IMR-90 (cell line): ENCODE results near the gene RAPGEF3.

ENCODE experiments used
- MAZ ChIP-seq: IDR thresholded peaks from 2 replicates; pipeline ENCODE4 v1.6.1; 2012; ENCODE audit warnings: low read depth, mild to moderate bottlenecking, low read length, improper control_type of control experiment, moderate library complexity, borderline replicate concordance
- POLR2A ChIP-seq: IDR thresholded peaks from 2 replicates; pipeline ENCODE4 v1.6.1; 2012; ENCODE audit warnings: mild to moderate bottlenecking, low read depth, low read length
- RAD21 ChIP-seq: IDR thresholded peaks from 2 replicates; pipeline ENCODE4 v1.6.1; 2012; ENCODE audit warnings: low read length, improper control_type of control experiment
- TF ChIP-seq, protein P1 (sequence below): conservative IDR thresholded peaks from 2 replicates; pipeline ENCODE4 v1.5.1; 2012; ENCODE audit warnings: mild to moderate bottlenecking, low read depth, low read length, improper control_type of control experiment

DNA sequence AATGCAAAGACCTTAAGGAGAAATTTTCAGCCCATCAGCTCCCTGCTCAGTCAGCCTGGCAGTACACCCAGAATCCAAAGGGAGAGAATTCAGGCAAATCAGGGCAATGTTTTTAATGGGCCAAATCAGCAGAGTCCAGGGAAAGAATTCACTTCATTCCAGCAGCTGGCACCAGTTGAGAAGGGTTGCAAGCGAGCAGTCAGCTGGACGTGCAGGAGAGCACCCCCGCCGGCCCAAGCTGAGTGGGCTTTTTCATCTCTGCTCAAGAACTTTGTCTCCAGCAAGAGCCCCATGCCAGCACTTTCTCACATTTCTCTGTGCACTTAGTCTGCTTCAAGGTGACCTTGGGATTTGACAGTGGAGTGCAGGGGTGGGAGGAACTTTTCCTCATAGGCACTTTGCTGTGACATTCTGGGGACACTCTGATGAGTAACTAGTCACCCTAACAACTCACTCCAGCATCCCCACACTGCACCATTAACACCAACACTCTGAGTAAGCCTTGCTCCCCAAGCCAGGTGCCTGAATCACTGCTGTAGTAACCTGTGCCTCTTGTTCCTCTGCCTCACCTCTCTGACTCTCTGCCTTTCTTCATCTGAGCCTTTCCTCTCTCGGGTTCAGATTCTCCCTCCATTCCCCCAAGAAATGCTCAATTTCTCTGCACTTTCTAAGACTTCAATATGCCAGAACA is 35.6 kb downstream of the RAPGEF3 start:
- TF ChIP-seq, protein P1, sequence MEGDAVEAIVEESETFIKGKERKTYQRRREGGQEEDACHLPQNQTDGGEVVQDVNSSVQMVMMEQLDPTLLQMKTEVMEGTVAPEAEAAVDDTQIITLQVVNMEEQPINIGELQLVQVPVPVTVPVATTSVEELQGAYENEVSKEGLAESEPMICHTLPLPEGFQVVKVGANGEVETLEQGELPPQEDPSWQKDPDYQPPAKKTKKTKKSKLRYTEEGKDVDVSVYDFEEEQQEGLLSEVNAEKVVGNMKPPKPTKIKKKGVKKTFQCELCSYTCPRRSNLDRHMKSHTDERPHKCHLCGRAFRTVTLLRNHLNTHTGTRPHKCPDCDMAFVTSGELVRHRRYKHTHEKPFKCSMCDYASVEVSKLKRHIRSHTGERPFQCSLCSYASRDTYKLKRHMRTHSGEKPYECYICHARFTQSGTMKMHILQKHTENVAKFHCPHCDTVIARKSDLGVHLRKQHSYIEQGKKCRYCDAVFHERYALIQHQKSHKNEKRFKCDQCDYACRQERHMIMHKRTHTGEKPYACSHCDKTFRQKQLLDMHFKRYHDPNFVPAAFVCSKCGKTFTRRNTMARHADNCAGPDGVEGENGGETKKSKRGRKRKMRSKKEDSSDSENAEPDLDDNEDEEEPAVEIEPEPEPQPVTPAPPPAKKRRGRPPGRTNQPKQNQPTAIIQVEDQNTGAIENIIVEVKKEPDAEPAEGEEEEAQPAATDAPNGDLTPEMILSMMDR = no peak
- TF ChIP-seq POLR2A (no peak), RAD21 (no peak), MAZ (no peak)
